Ascending aorta (tissue), 2 donors: ENCODE measurements around the gene CST1. TPM values are rescaled to one million over a fixed set of nuclear protein-coding genes. Genes with fewer than 3 reads are reported as not detected.
"Not testable (repeated sequence)": the region's sequence is repeated elsewhere in the genome, so short reads cannot be mapped to it uniquely, and the experiment has no call there.

ENCODE experiments used
- DNase-seq, 2 donors: peaks; one replicate each; pipeline ENCODE4 v3.0.0-alpha.2; 2019; ENCODE audit warnings: low spot score in 2 of 2
- H3K27ac ChIP-seq, 2 donors: fragments of 200-600 bp; sonication (generic); one replicate each; pipeline ENCODE4 v1.5.1; 2016 to 2017; ENCODE audit warnings: mild to moderate bottlenecking in 1 of 2
- H3K27me3 ChIP-seq: fragments of 200-600 bp; sonication (generic); one replicate; pipeline ENCODE4 v1.5.1; 2017
- H3K36me3 ChIP-seq, 2 donors: fragments of 200-600 bp; sonication (generic); one replicate each; pipeline ENCODE4 v1.5.1; 2016
- H3K4me1 ChIP-seq, 2 donors: fragments of 200-600 bp; sonication (generic); one replicate each; pipeline ENCODE4 v1.5.1; 2016 to 2017; ENCODE audit warnings: mild to moderate bottlenecking in 1 of 2
- H3K4me3 ChIP-seq, 2 donors: fragments of 200-600 bp; sonication (generic); one replicate each; pipeline ENCODE4 v1.5.1; 2016 to 2017; ENCODE audit warnings: mild to moderate bottlenecking in 1 of 2
- H3K9me3 ChIP-seq, 2 donors: fragments of 200-600 bp; sonication (generic); one replicate each; pipeline ENCODE4 v1.5.1; 2016
- intact Hi-C: fragments of 100-400 bp; cut with DNase I; formaldehyde crosslinking; loops from one replicate; pipeline ENCODE4 v1.15.1; 2023
- total RNA-seq: library from RNA; depleted of rRNA; stranded (reverse); fragments of >200 nt; gene quantifications from one replicate; pipeline ENCODE4 v1.1.0, GENCODE V29; 2016
- TF ChIP-seq, protein P1 (sequence below), 3 experiments: fragments of 200-600 bp in 2 of 3; fragments of 450-650 bp in 1 of 3; sonication (generic) in 2 of 3; IDR thresholded peaks; one replicate each; pipeline ENCODE4 v1.5.1; 2016 to 2019; ENCODE audit warnings: antibody characterized with exemption in 3 of 3, mild to moderate bottlenecking in 1 of 3, moderate library complexity in 1 of 3

Gene CST1
- total RNA-seq, 1 donor from 2014 or later, result not detected

- Histone ChIP-seq H3K4me1 (no peaks in the 10 kb centered on the region), H3K27me3 (no peaks in the 10 kb centered on the region), H3K4me3 (no peak overlapping the region), H3K36me3 (no peaks in the 10 kb centered on the region), H3K27ac (no peak overlapping the region), H3K9me3 (no peaks in the 10 kb centered on the region)
- intact Hi-C loops, result no loop called here
- TF ChIP-seq, protein P1, sequence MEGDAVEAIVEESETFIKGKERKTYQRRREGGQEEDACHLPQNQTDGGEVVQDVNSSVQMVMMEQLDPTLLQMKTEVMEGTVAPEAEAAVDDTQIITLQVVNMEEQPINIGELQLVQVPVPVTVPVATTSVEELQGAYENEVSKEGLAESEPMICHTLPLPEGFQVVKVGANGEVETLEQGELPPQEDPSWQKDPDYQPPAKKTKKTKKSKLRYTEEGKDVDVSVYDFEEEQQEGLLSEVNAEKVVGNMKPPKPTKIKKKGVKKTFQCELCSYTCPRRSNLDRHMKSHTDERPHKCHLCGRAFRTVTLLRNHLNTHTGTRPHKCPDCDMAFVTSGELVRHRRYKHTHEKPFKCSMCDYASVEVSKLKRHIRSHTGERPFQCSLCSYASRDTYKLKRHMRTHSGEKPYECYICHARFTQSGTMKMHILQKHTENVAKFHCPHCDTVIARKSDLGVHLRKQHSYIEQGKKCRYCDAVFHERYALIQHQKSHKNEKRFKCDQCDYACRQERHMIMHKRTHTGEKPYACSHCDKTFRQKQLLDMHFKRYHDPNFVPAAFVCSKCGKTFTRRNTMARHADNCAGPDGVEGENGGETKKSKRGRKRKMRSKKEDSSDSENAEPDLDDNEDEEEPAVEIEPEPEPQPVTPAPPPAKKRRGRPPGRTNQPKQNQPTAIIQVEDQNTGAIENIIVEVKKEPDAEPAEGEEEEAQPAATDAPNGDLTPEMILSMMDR (IDR thresholded peaks at IDR 0.05), result no peak
- no peak for DNase-seq
Observed at GRCh38 chr20:23763345-23763744, 12.6 kb upstream of the CST1 start.

GRCh38 chr20:23759306-23759940 is 8.7 kb upstream of the CST1 start:
- Histone ChIP-seq H3K9me3 (no peaks in the 10 kb centered on the region), H3K4me3 (no peak overlapping the region), H3K27ac (no peak overlapping the region), H3K4me1 (no peaks in the 10 kb centered on the region), H3K27me3 (no peaks in the 10 kb centered on the region), H3K36me3 (no peaks in the 10 kb centered on the region)
- TF ChIP-seq, protein P1 (IDR thresholded peaks at IDR 0.05), result no peak
- DNase-seq, result no peak
- intact Hi-C loops, result no loop called here

- DNase-seq, H3K36me3 ChIP-seq, H3K9me3 ChIP-seq, H3K27me3 ChIP-seq, H3K4me3 ChIP-seq, intact Hi-C loops, H3K4me1 ChIP-seq, H3K27ac ChIP-seq: not testable (repeated sequence)
Observed at GRCh38 chr20:23756792-23757191, 6.1 kb upstream of the CST1 start.

DNA sequence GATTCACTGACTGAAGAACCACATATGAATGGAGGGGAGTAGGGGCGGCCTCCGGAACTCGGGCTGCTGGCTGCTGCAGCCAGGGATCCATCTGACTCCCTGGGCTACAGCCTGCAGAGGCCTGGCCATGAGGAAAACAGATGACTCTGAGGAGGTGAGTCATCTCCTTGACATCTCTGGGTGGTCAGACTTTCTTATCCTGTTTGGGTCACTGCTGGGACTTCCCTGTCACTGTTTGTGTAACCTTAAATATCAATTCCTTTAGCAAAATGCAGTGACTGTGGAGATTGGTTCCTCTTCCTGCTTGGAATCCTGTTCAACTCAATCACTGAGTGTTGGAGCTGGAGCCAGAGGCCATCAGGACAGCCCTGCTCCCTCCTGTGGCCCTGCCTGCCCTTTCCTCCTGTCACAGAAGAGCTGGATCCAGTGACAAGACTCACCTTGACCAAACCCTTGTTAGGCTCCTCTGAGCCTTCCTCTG is 4.4 kb upstream of the CST1 start:
- H3K9me3 ChIP-seq, H3K4me3 ChIP-seq, H3K27me3 ChIP-seq, DNase-seq, H3K36me3 ChIP-seq, H3K27ac ChIP-seq, H3K4me1 ChIP-seq, intact Hi-C loops: not testable (repeated sequence)

GRCh38 chr20:23754731-23755130 is 4.0 kb upstream of the CST1 start:
- H3K36me3 ChIP-seq, result no peaks in the 10 kb centered on the region
- H3K4me1 ChIP-seq, result no peaks in the 10 kb centered on the region
- H3K4me3 ChIP-seq, result no peak overlapping the region
- no peak overlapping the region for H3K27ac ChIP-seq
- H3K9me3 ChIP-seq, result no peaks in the 10 kb centered on the region
- no peak for DNase-seq
- no peaks in the 10 kb centered on the region for H3K27me3 ChIP-seq
- intact Hi-C loops, result no loop called here
- TF ChIP-seq, protein P1 (IDR thresholded peaks at IDR 0.05), result no peak

DNA sequence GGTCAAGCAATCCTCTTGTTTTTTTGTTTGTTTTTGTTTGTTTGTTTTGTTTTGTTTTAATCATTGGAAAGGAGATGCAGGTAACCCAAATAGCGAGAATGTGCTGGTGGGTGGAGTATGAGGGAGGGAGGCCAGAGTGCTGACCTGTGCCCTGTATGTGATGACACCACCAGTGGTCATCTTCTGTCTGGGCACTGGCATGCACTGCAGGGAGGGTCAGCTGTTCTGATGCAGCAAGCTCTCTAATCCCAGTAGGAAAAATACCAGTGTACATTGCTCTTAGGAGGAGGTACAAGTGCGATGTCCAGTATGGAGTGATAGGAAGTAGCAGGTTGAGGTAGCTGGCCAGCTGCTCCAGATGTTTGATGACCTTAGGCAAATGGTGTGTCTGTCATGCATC is 2.9 kb upstream of the CST1 start:
- Histone ChIP-seq H3K9me3 (no peaks in the 10 kb centered on the region), H3K27me3 (no peaks in the 10 kb centered on the region), H3K36me3 (no peaks in the 10 kb centered on the region), H3K4me3 (no peak overlapping the region), H3K27ac (no peak overlapping the region), H3K4me1 (no peaks in the 10 kb centered on the region)
- DNase-seq, result no peak
- TF ChIP-seq, protein P1 (IDR thresholded peaks at IDR 0.05), result no peak
- intact Hi-C loops, result no loop called here

- Histone ChIP-seq H3K36me3 (no peaks in the 10 kb centered on the region), H3K27ac (no peak overlapping the region), H3K4me3 (no peak overlapping the region), H3K9me3 (no peaks in the 10 kb centered on the region), H3K4me1 (no peaks in the 10 kb centered on the region), H3K27me3 (no peaks in the 10 kb centered on the region)
- TF ChIP-seq, protein P1 (IDR thresholded peaks at IDR 0.05), result no peak
- intact Hi-C loops, result no loop called here
- DNase-seq, result no peak
Observed at GRCh38 chr20:23753194-23753548, 2.4 kb upstream of the CST1 start.
